CD14-positive monocyte (primary cell): ENCODE results near the gene POGLUT2. TPM values are rescaled to one million over a fixed set of nuclear protein-coding genes. Genes with fewer than 3 reads are reported as not detected.

Experiments used
- DNase-seq, 3 donors: peaks; one replicate each; pipeline ENCODE4 v3.0.0-alpha.2; 2011 to 2022
- H2AFZ ChIP-seq: 2 replicates; pipeline ENCODE4 v1.6.0; 2012; ENCODE audit warnings: mild to moderate bottlenecking, low read depth, low read length, inconsistent platforms; ENCODE audit not compliant: insufficient read depth, poor library complexity, severe bottlenecking
- H3K27ac ChIP-seq, 2 donors: 1 replicate in 1 of 2; 2 replicates in 1 of 2; pipeline ENCODE4 v1.5.1; 2012 to 2013; ENCODE audit warnings: low read length in 2 of 2, control low read depth in 1 of 2, inconsistent platforms in 1 of 2, low read depth in 1 of 2, mild to moderate bottlenecking in 1 of 2
- H3K27me3 ChIP-seq, 2 donors: one replicate each; pipeline versions ENCODE4 v1.6.0 to v1.6.1; 2011 to 2013; ENCODE audit warnings: low read length in 2 of 2; ENCODE audit not compliant: control insufficient read depth in 2 of 2, insufficient read depth in 2 of 2
- H3K36me3 ChIP-seq, 2 donors: replicated peaks in 1 of 2; 1 replicate in 1 of 2; 2 replicates in 1 of 2; pipeline versions ENCODE4 v1.5.1 to v1.6.1; 2012 to 2013; ENCODE audit warnings: low read length in 2 of 2, control low read depth in 1 of 2, inconsistent platforms in 1 of 2, mild to moderate bottlenecking in 1 of 2; ENCODE audit not compliant: insufficient read depth in 2 of 2, control insufficient read depth in 1 of 2
- H3K4me1 ChIP-seq, 2 donors: 1 replicate in 1 of 2; 2 replicates in 1 of 2; pipeline versions ENCODE4 v1.5.1 to v1.6.1; 2012 to 2013; ENCODE audit warnings: low read length in 2 of 2, control low read depth in 1 of 2, inconsistent platforms in 1 of 2, mild to moderate bottlenecking in 1 of 2, moderate library complexity in 1 of 2; ENCODE audit not compliant: insufficient read depth in 2 of 2, control insufficient read depth in 1 of 2
- H3K4me2 ChIP-seq: replicated peaks from 2 replicates; pipeline ENCODE3; 2012; ENCODE audit warnings: low read length, moderate library complexity, mild to moderate bottlenecking; ENCODE audit not compliant: poor library complexity, severe bottlenecking; ENCODE audit errors: extremely low read depth
- H3K4me3 ChIP-seq, 3 experiments: fragments of 200-600 bp in 1 of 3; sonication (generic) in 1 of 3; replicated peaks in 1 of 3; 1 replicate in 2 of 3; 2 replicates in 1 of 3; pipeline ENCODE4 v1.5.1; 2011 to 2013; ENCODE audit warnings: low read length in 3 of 3, mild to moderate bottlenecking in 3 of 3, control low read depth in 2 of 3, low read depth in 2 of 3, inconsistent platforms in 1 of 3, moderate library complexity in 1 of 3
- H3K79me2 ChIP-seq: 2 replicates; pipeline ENCODE4 v1.6.0; 2012; ENCODE audit warnings: mild to moderate bottlenecking, control low read depth, inconsistent platforms, low read length, moderate library complexity; ENCODE audit not compliant: insufficient read depth
- H3K9ac ChIP-seq: 2 replicates; pipeline ENCODE4 v1.6.0; 2017; ENCODE audit warnings: low read length, mild to moderate bottlenecking; ENCODE audit not compliant: insufficient read depth, poor library complexity, severe bottlenecking
- H3K9me3 ChIP-seq, 2 donors: replicated peaks in 1 of 2; 1 replicate in 1 of 2; 2 replicates in 1 of 2; pipeline versions ENCODE4 v1.5.1 to v1.6.1; 2012 to 2013; ENCODE audit warnings: low read length in 2 of 2, control low read depth in 1 of 2; ENCODE audit not compliant: control insufficient read depth in 1 of 2, insufficient read depth in 1 of 2
- H4K20me1 ChIP-seq: 2 replicates; pipeline ENCODE4 v1.6.0; 2012; ENCODE audit warnings: mild to moderate bottlenecking, low read length, control low read depth, moderate library complexity; ENCODE audit not compliant: insufficient read depth
- H3K27ac Mint-ChIP-seq, 7 donors: one replicate each; pipeline ENCODE4 v1.8.0; 2020; ENCODE audit warnings: mild to moderate bottlenecking in 7 of 7, mixed read lengths in 7 of 7, moderate library complexity in 6 of 7, inconsistent platforms in 2 of 7
- H3K27me3 Mint-ChIP-seq, 3 donors: one replicate each; pipeline ENCODE4 v1.8.0; 2021 to 2022; ENCODE audit warnings: low read depth in 3 of 3, mild to moderate bottlenecking in 3 of 3, mixed read lengths in 3 of 3, moderate library complexity in 3 of 3, inconsistent platforms in 1 of 3
- H3K36me3 Mint-ChIP-seq, 2 donors: one replicate each; pipeline ENCODE4 v1.8.0; 2020; ENCODE audit warnings: mixed read lengths in 2 of 2, inconsistent platforms in 1 of 2, mild to moderate bottlenecking in 1 of 2
- H3K4me1 Mint-ChIP-seq: one replicate; pipeline ENCODE4 v1.8.0; 2020; ENCODE audit warnings: mild to moderate bottlenecking, mixed read lengths
- H3K4me3 Mint-ChIP-seq, 2 donors: one replicate each; pipeline ENCODE4 v1.8.0; 2020; ENCODE audit warnings: mild to moderate bottlenecking in 2 of 2, mixed read lengths in 2 of 2, moderate library complexity in 1 of 2
- H3K9me3 Mint-ChIP-seq, 7 donors: one replicate each; pipeline ENCODE4 v1.8.0; 2020 to 2022; ENCODE audit warnings: mixed read lengths in 7 of 7, mild to moderate bottlenecking in 6 of 7, moderate library complexity in 6 of 7, inconsistent platforms in 2 of 7
- CTCF ChIP-seq: fragments of 200-600 bp; IDR thresholded peaks from one replicate; pipeline ENCODE4 v1.8.0; 2022; ENCODE audit warnings: antibody characterized with exemption, mild to moderate bottlenecking
- WGBS: methylation state at CpG from one replicate; pipeline ENCODE4 v1.1.5; 2013; ENCODE audit warnings: missing lambda C conversion rate; ENCODE audit not compliant: insufficient coverage; 5-methylcytosine and 5-hydroxymethylcytosine counted together
- intact Hi-C, 2 donors: fragments of 100-400 bp; cut with micrococcal nuclease; formaldehyde crosslinking; loops; one replicate each; pipeline versions ENCODE4 v1.15.0 to v1.15.1; 2023
- polyA plus RNA-seq, 3 donors: library from polyadenylated mRNA; depleted of rRNA in 1 of 3; unstranded in 2 of 3; stranded (reverse) in 1 of 3; fragments of 300-500 nt in 2 of 3; fragments of >200 nt in 1 of 3; fragmentation: Illumina TruSeq in 2 of 3; gene quantifications; 1 replicate in 2 of 3; 2 replicates in 1 of 3; pipeline ENCODE4 v1.2.3, GENCODE V29; 2012 to 2021

POGLUT2 gene
- polyA plus RNA-seq, 3 donors = 0.22 TPM; not detected in 2

- Histone ChIP-seq H3K4me2 (no peak overlapping the region), H3K9me3 (no peaks in the 10 kb centered on the region), H3K27me3 (no peaks in the 10 kb centered on the region), H3K4me1 (no peaks in the 10 kb centered on the region), H3K36me3 (no peaks in the 10 kb centered on the region), H3K79me2 (no peaks in the 10 kb centered on the region), H3K4me3 (no peak overlapping the region), H4K20me1 (no peaks in the 10 kb centered on the region), H2AFZ (no peak overlapping the region), H3K27ac (no peak overlapping the region), H3K9ac (peak overlapping the region; percentile 15)
- DNase-seq = no peak
- no peak for TF ChIP-seq CTCF
- H3K27ac Mint-ChIP-seq = no peak overlapping the region
- peaks cover 6% of the 10 kb centered on the region for H3K4me1 Mint-ChIP-seq
- WGBS = 86% methylated on average over 1 of the region's 4 CpGs
- H3K36me3 Mint-ChIP-seq = peaks cover 0 to 9% of the 10 kb centered on the region in 2 donors
- H3K27me3 Mint-ChIP-seq = peaks cover 0 to 4% (median 0%) of the 10 kb centered on the region in 3 donors
- H3K4me3 Mint-ChIP-seq = no peak overlapping the region
- H3K9me3 Mint-ChIP-seq = no peaks in the 10 kb centered on the region
- intact Hi-C loops = no loop called here
Observed at GRCh38 chr13:102830646-102831045, 31.9 kb upstream of the POGLUT2 start.

- Histone ChIP-seq H4K20me1 (no peaks in the 10 kb centered on the region), H3K27me3 (no peaks in the 10 kb centered on the region), H3K4me3 (no peak overlapping the region), H3K9me3 (no peaks in the 10 kb centered on the region), H3K9ac (no peak overlapping the region), H2AFZ (no peak overlapping the region), H3K4me2 (no peak overlapping the region), H3K79me2 (no peaks in the 10 kb centered on the region), H3K36me3 (no peaks in the 10 kb centered on the region), H3K27ac (no peak overlapping the region), H3K4me1 (no peaks in the 10 kb centered on the region)
- H3K4me3 Mint-ChIP-seq = no peak overlapping the region
- no peaks in the 10 kb centered on the region for H3K9me3 Mint-ChIP-seq
- peaks cover 8% of the 10 kb centered on the region for H3K4me1 Mint-ChIP-seq
- no peak overlapping the region for H3K27ac Mint-ChIP-seq
- H3K36me3 Mint-ChIP-seq = peaks cover 7 to 12% of the 10 kb centered on the region in 2 donors
- H3K27me3 Mint-ChIP-seq = no peaks in the 10 kb centered on the region
- no peak for TF ChIP-seq CTCF
- intact Hi-C loops = no loop called here
- 69% methylated on average over 4 of the region's 8 CpGs for WGBS
- DNase-seq = no peak
Observed at GRCh38 chr13:102825921-102826706, 27.3 kb upstream of the POGLUT2 start.
